ENCODE results near the gene CCL26.
A peak's percentile ranks its signal among the peaks of the same experiment; 100 is the strongest.
"Not testable (repeated sequence)": the region's sequence is repeated elsewhere in the genome, so short reads cannot be mapped to it uniquely, and the experiment has no call there.

The CCL26 gene

DNA sequence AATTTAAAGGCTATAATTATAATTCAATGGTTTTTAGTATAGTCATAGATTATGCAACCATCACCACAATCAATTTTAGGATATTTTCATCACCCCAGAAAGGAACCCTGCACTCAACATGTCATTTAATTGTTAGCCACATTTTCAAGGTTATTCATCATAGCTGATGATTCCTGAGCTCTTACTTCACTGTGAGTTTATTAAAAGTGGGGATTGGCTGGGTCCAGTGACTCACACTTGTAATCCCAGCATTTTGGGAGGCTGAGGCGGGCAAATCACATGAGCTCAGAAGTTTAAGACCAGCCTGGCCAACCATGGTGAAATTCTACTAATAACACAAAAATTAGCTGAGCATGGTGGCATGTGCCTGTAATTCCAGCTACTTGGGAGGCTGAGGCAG lies 787 bp downstream of the CCL26 start:
- TF ChIP-seq, protein P1, sequence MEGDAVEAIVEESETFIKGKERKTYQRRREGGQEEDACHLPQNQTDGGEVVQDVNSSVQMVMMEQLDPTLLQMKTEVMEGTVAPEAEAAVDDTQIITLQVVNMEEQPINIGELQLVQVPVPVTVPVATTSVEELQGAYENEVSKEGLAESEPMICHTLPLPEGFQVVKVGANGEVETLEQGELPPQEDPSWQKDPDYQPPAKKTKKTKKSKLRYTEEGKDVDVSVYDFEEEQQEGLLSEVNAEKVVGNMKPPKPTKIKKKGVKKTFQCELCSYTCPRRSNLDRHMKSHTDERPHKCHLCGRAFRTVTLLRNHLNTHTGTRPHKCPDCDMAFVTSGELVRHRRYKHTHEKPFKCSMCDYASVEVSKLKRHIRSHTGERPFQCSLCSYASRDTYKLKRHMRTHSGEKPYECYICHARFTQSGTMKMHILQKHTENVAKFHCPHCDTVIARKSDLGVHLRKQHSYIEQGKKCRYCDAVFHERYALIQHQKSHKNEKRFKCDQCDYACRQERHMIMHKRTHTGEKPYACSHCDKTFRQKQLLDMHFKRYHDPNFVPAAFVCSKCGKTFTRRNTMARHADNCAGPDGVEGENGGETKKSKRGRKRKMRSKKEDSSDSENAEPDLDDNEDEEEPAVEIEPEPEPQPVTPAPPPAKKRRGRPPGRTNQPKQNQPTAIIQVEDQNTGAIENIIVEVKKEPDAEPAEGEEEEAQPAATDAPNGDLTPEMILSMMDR (IDR thresholded peaks at IDR 0.05; ENCODE audit: control insufficient read depth, extremely low read depth, insufficient read depth): no peak
- no peak for DNase-seq (ENCODE audit: low read depth)
- H3K4me3 ChIP-seq (ENCODE audit: low read depth, low read length): no peak overlapping the region

DNA sequence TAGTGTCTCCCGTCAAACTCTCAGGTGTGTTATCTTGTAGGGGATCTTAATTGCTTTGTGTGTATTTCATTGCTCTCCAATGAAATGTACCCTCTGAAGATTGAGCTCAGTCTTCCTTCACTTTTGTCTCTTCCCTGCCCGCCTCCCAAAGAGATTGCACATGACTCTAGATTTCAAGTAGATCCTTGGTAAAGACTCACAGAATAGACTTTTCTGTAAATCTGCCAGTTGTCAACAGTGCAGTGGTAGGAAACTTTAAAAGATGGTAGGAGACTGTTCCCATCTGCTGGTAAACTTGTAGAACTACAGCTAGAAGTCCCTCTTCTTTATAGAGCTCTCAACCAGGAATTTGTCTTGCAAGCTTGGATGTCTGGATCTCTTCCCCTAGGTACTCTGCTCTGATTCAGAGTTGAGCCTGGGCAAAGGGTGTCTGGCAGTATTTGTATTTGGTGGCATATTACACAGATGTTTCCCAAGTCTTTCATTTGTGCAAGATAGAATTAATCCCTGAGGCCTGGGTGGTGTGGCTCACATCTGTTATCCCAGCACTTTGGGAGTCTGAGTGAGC lies 9.6 kb downstream of the CCL26 start:
- DNase-seq (ENCODE audit: low read depth): peak; percentile 41
- TF ChIP-seq, protein P1 (IDR thresholded peaks at IDR 0.05; ENCODE audit: control insufficient read depth, extremely low read depth, insufficient read depth): peak; percentile 63
- H3K4me3 ChIP-seq (ENCODE audit: low read depth, low read length): no peak overlapping the region

DNA sequence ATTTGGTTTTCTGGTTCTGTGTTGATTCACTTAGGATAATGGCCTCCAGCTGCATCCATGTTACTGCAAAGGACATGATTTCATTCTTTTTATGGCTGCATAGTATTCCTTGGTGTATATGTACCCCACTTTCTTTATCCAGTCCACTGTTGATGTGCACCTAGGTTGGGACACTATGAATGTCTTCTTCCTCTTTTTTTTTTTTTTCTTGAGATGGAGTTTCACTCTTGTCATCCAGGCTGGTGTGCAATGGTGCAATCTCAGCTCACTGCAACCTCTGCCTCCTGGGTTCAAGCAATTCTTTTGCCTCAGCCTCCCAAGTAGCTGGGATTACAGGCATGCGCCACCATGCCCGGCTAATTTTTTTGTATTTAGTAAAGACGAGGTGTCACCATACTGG lies 10.2 kb downstream of the CCL26 start:
- not testable (repeated sequence) for H3K4me3 ChIP-seq (ENCODE audit: low read depth, low read length); DNase-seq (ENCODE audit: low read depth)

DNA sequence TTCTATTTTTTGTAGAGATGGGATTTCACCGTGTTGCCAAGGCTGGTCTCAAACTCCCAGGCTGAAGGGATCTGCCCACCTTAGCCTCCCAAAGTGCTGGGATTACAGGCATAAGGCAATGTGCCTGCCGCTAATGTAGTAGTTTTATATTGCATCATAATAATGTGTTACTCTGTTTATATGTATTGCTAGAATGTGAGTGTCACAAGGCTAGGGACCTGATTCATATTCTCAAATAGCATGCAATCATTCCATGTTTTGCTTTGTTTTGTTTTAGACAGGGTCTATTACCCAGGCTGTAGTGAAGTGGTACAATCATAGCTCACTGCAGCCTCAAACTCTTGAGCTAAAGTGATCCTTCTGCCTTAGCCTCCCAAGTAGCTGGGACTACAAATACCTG lies 13.5 kb downstream of the CCL26 start:
- no peak overlapping the region for H3K4me3 ChIP-seq (ENCODE audit: low read depth, low read length)
- TF ChIP-seq, protein P1 (IDR thresholded peaks at IDR 0.05; ENCODE audit: control insufficient read depth, extremely low read depth, insufficient read depth): no peak
- no peak for DNase-seq (ENCODE audit: low read depth)

DNA sequence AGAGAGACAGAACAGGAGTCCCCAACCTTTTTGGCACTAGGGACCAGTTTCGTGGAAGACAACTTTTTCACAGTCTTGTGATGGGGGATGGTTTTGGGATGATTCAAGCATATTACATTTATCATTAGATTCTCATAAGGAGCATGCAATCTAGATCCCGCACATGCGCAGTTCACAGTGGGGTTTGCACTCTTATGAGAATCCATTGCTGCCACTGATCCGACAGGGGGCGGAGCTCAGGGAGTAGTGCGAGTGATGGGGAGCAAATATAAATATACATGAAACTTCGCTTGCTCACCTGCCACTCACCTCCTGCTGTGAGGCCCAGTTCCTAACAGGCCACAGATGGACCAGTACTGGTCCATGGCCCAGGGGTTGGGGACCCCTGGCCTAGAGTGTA lies 14.2 kb downstream of the CCL26 start:
- no peak overlapping the region for H3K4me3 ChIP-seq (ENCODE audit: low read depth, low read length)
- no peak for DNase-seq (ENCODE audit: low read depth)
- TF ChIP-seq, protein P1 (IDR thresholded peaks at IDR 0.05; ENCODE audit: control insufficient read depth, extremely low read depth, insufficient read depth): no peak

DNA sequence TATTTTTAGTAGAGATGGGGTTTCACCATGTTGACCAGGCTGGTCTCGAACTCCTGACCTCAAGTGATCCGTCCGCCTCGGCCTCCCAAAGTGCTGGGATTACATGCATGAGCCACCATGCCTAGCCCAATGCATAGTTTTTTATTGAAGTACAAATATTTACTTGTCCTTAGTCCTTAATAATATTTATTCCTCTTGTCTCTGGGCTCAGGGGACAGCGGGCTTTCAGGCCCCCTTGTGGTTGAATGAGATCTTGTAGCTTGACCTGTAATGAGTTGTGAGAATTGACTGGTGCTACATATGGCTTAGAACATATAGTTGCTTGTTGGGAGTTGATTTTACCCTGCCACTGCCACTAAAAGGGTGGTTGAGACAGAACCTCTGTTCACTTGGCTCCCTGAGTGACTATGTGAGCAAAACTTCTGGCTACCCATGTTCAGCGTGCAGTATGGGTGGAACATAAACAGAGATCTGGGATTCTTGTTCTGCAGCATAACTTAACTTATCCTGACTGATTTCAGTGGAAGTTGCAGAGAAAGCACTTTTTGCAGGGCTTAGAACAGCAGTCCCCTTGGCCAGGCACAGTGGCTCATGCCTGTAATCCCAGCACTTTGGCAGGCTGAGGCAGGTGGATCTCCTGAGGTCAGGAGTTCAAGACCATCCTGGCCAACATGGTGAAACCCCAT lies 14.9 kb downstream of the CCL26 start:
- DNase-seq (ENCODE audit: low read depth): peak; percentile 25
- TF ChIP-seq, protein P1 (IDR thresholded peaks at IDR 0.05; ENCODE audit: control insufficient read depth, extremely low read depth, insufficient read depth): peak; percentile 34
- no peak overlapping the region for H3K4me3 ChIP-seq (ENCODE audit: low read depth, low read length)

DNA sequence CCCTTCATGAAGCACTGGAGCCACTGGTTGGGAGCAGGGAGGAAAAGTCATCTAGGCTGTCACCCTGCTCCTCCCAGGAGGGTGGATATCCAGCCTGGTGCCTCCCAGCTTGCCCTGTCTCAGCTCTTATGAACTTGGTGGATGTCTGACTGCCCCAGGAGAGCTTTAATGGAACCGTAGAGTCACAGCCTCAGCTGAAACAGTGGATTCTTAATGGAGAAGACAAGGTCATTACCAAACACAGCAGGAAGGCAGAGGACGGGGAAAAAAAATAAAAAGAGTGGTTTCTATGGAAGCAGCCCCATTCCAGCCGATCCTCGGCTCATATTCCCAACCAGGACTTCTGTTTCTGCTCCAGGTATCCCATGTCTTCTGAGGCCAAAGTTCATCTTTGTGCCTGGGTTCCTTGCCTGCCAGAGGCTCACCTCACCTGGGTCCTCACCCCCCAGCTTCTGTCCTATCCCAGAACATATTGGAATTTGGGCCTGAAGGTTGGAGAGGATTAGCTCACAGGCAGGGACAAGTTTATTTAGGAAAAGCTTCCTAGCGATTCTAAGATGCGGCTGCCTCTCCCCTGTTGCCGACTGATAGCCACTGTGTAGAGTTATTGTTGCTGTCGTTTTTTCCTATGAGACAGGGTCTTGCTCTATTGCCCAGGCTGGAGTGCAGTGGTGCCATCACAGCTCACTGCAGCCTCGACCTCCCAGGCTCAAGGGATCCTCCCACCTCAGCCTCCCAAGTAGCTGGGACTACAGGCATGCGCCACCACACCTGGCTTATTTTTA lies 15.6 kb downstream of the CCL26 start:
- DNase-seq (ENCODE audit: low read depth): no peak
- TF ChIP-seq, protein P1 (IDR thresholded peaks at IDR 0.05; ENCODE audit: control insufficient read depth, extremely low read depth, insufficient read depth): no peak
- no peak overlapping the region for H3K4me3 ChIP-seq (ENCODE audit: low read depth, low read length)

Data from LNCaP clone FGC (cell line).